HEK293T (cell line): ENCODE data around the gene POLE2.
A peak's percentile ranks its signal among the peaks of the same experiment; 100 is the strongest.

Source experiments
- CTCF ChIA-PET: fragments of 350-600 bp; formaldehyde crosslinking; extraction: SDS; loops from one replicate; lab custom pipeline; 2021; ENCODE audit warnings: antibody characterized with exemption, inconsistent platforms; lab: Yijun Ruan, JAX
- POLR2A ChIA-PET: fragments of 350-600 bp; formaldehyde crosslinking; extraction: SDS; loops from one replicate; lab custom pipeline; 2020; ENCODE audit warnings: antibody characterized with exemption, inconsistent platforms; lab: Yijun Ruan, JAX
- DNase-seq: peaks from one replicate; pipeline ENCODE4 v3.0.0; 2012; ENCODE audit warnings: mixed read lengths; ENCODE audit errors: extremely low spot score
- ARNT ChIP-seq: fragments of 450-650 bp; IDR thresholded peaks from 2 replicates; pipeline ENCODE4 v1.6.1; 2017; ENCODE audit warnings: mild to moderate bottlenecking
- BHLHE40 ChIP-seq: fragments of 450-650 bp; IDR thresholded peaks from 2 replicates; pipeline ENCODE4 v1.6.1; 2016; ENCODE audit warnings: mild to moderate bottlenecking, moderate library complexity, borderline replicate concordance
- CTBP1 ChIP-seq: fragments of 450-650 bp; IDR thresholded peaks from 2 replicates; pipeline ENCODE4 v1.6.1; 2016; ENCODE audit warnings: borderline replicate concordance
- ELF4 ChIP-seq: fragments of 450-650 bp; IDR thresholded peaks from 2 replicates; pipeline ENCODE4 v1.6.1; 2017; ENCODE audit warnings: antibody characterized with exemption
- FOXA1 ChIP-seq: fragments of 450-650 bp; IDR thresholded peaks from 2 replicates; pipeline ENCODE4 v1.6.1; 2016; ENCODE audit warnings: mild to moderate bottlenecking
- FOXK2 ChIP-seq: fragments of 450-650 bp; IDR thresholded peaks from 2 replicates; pipeline ENCODE4 v1.6.1; 2016; ENCODE audit warnings: mild to moderate bottlenecking
- FOXM1 ChIP-seq: fragments of 450-650 bp; IDR thresholded peaks from 2 replicates; pipeline ENCODE4 v1.6.1; 2017; ENCODE audit warnings: mild to moderate bottlenecking, borderline replicate concordance
- HDGF ChIP-seq: fragments of 450-650 bp; IDR thresholded peaks from 2 replicates; pipeline ENCODE4 v1.6.1; 2017; ENCODE audit warnings: antibody characterized with exemption, borderline replicate concordance
- L3MBTL2 ChIP-seq: fragments of 450-650 bp; conservative IDR thresholded peaks from 2 replicates; pipeline ENCODE4 v1.6.1; 2016; ENCODE audit warnings: mild to moderate bottlenecking
- LEF1 ChIP-seq: fragments of 450-650 bp; IDR thresholded peaks from 2 replicates; pipeline ENCODE4 v1.6.1; 2017; ENCODE audit warnings: mild to moderate bottlenecking, borderline replicate concordance
- NFRKB ChIP-seq: fragments of 450-650 bp; IDR thresholded peaks from 2 replicates; pipeline ENCODE4 v1.6.1; 2016; ENCODE audit warnings: mild to moderate bottlenecking, moderate library complexity
- SP1 ChIP-seq: fragments of 450-650 bp; IDR thresholded peaks from 2 replicates; pipeline ENCODE4 v1.6.1; 2017
- SUZ12 ChIP-seq: fragments of 450-650 bp; IDR thresholded peaks from 2 replicates; pipeline ENCODE4 v1.6.1; 2016; ENCODE audit warnings: mild to moderate bottlenecking
- TARDBP ChIP-seq: fragments of 450-650 bp; IDR thresholded peaks from 2 replicates; pipeline ENCODE4 v1.6.1; 2016
- ZNF384 ChIP-seq: fragments of 450-650 bp; IDR thresholded peaks from 2 replicates; pipeline ENCODE4 v1.6.1; 2016
- TF ChIP-seq, protein P1 (sequence below): fragments of 450-650 bp; IDR thresholded peaks from 2 replicates; pipeline ENCODE4 v1.6.1; 2016

The POLE2 gene

DNA sequence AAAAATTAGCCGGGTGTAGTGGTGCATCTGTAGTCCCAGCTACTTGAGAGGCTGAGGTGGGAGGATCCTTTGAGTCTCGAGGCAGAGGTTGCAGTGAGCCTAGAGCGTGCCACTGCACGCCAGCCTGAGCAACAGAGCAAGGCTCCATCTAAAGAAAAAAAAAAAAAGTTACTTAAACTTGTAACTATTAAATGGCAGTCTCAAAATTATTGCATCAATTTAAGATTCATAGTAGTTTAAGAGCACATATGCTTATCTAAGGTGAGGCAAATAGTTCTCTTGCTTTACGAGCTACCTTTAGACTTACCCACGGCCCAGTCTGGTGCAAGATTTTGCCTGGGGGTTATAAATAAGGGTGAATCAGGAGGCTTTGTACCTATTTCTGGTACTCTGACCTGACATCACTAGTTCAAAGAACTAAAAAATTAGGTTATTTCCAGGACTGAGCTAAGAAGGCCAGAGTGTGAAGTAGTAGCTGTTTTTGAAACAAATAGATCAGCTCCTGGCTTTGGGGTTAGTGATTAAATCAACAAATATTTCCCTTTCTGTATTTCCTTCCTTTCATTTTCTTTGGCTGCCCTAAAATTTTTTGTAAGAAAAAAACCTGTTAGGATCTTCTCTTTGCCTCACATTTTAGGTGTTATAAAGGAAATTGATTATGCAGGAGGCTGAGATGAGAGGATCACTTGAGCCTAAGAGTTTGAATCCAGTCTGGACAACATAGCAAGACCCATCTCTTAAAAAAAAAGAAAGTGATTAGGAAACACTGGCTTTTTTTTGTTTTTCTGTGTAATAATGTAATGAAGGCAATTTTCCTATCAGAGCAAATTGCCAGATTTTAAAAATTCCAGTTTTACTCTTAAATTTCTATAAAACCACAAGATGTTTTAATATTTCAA, 63.8 kb downstream of the POLE2 start:
- DNase-seq, result no peak
- peak; percentile 76 for TF ChIP-seq ZNF384
- TF ChIP-seq, protein P1, sequence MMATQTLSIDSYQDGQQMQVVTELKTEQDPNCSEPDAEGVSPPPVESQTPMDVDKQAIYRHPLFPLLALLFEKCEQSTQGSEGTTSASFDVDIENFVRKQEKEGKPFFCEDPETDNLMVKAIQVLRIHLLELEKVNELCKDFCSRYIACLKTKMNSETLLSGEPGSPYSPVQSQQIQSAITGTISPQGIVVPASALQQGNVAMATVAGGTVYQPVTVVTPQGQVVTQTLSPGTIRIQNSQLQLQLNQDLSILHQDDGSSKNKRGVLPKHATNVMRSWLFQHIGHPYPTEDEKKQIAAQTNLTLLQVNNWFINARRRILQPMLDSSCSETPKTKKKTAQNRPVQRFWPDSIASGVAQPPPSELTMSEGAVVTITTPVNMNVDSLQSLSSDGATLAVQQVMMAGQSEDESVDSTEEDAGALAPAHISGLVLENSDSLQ, result no peak
- ChIA-PET POLR2A (interaction anchor here (0.6 to 2.1 kb wide), 7 partner anchors 9 to 165 kb away, joined by 3 to 9 read pairs (median 7); partner anchors contain the start of genes DNAAF2, KLHDC2, LRR1 and POLE2), CTCF (interaction anchor here (0.9 to 2.6 kb wide), 2 partner anchors 10 to 38 kb away, joined by 3 to 11 read pairs; partner anchors contain the start of gene RPS29)

GRCh38 chr14:49623387-49623786, 64.6 kb downstream of the POLE2 start:
- DNase-seq, result no peak
- ChIA-PET CTCF (interaction anchor here (0.9 to 2.6 kb wide), 2 partner anchors 11 to 37 kb away, joined by 3 to 11 read pairs; partner anchors contain the start of gene RPS29), POLR2A (interaction anchor here (0.8 to 2.1 kb wide), 4 partner anchors 9 to 64 kb away, joined by 3 to 9 read pairs (median 8); partner anchors contain the start of genes DNAAF2, POLE2 and RPS29)
- TF ChIP-seq HDGF (no peak), NFRKB (no peak), FOXA1 (no peak), BHLHE40 (no peak), L3MBTL2 (no peak), FOXK2 (no peak), ARNT (no peak), TARDBP (no peak)
- TF ChIP-seq, protein P1, result no peak

GRCh38 chr14:49622022-49622607, 65.9 kb downstream of the POLE2 start:
- TF ChIP-seq ARNT, result no peak
- no peak for TF ChIP-seq NFRKB
- TF ChIP-seq CTBP1, result no peak
- TF ChIP-seq TARDBP, result no peak
- no peak for TF ChIP-seq FOXM1
- TF ChIP-seq, protein P1, result no peak
- TF ChIP-seq ZNF384, result no peak
- TF ChIP-seq SUZ12, result no peak
- no peak for TF ChIP-seq ELF4
- no peak for TF ChIP-seq L3MBTL2
- TF ChIP-seq LEF1, result no peak
- no peak for TF ChIP-seq FOXK2
- no peak for TF ChIP-seq HDGF
- POLR2A ChIA-PET, result interaction anchor here (0.8 to 3.5 kb wide), 7 partner anchors 8 to 35 kb away, joined by 3 to 63 read pairs (median 33); partner anchors contain the start of genes LRR1 and RPS29
- CTCF ChIA-PET, result interaction anchor here (1.0 to 3.5 kb wide), 2 partner anchors 11 to 12 kb away, joined by 3 to 11 read pairs; partner anchors contain the start of gene DNAAF2
- DNase-seq, result no peak

GRCh38 chr14:49621114-49621881, 66.7 kb downstream of the POLE2 start:
- TF ChIP-seq SP1, result no peak
- TF ChIP-seq L3MBTL2, result peak; percentile 72
- ChIA-PET POLR2A (interaction anchor here (0.6 to 3.5 kb wide), 18 partner anchors 9 to 237 kb away, joined by 3 to 63 read pairs (median 9); partner anchors contain the start of genes DNAAF2, KLHDC1, KLHDC2 and LRR1), CTCF (interaction anchor here (3.5 kb wide), 1 partner anchor 13 kb away, joined by 11 read pairs; the partner anchor contains the start of gene DNAAF2)
- DNase-seq, result peak; percentile 40

- TF ChIP-seq TARDBP (no peak), ELF4 (peak; percentile 93), L3MBTL2 (peak; percentile 79)
- TF ChIP-seq, protein P1, result peak; percentile 99
- CTCF ChIA-PET, result interaction anchor here (0.6 to 3.5 kb wide), 5 partner anchors 14 to 159 kb away, joined by 3 to 11 read pairs (median 6); partner anchors contain the start of genes DNAAF2 and RPS29
- peak; percentile 93 for DNase-seq
- POLR2A ChIA-PET, result interaction anchor here (0.7 to 3.5 kb wide), 28 partner anchors 8 to 251 kb away, joined by 3 to 63 read pairs (median 6); partner anchors contain the start of genes DNAAF2, KLHDC1, KLHDC2 and LRR1
Measured at GRCh38 chr14:49620182-49621113, 67.6 kb downstream of the POLE2 start, which contains the start of the genes MGAT2 and RPL36AL. TSS of gene MGAT2 (plus strand) at chr14:49620799. CDS start at chr14:49621269, 470 bp downstream. TSS of gene RPL36AL (minus strand) at chr14:49620626. CDS start at chr14:49619104, 1,522 bp downstream.
